Measurements from ENCODE around the gene TSACC.

The TSACC gene

GRCh38 chr1:156384658-156385057 is 46.3 kb downstream of the TSACC start:
- peaks cover 22 to 29% (median 27%) of the 10 kb centered on the region in 5 donors for H3K27me3 ChIP-seq (ENCODE audit: control insufficient read depth in 5 of 5, insufficient read depth in 4 of 5, low read length in 5 of 5)
- H3K36me3 ChIP-seq (ENCODE audit: control insufficient read depth in 5 of 5, insufficient read depth in 5 of 5, low read length in 5 of 5), result no peaks in the 10 kb centered on the region
- H3K4me3 ChIP-seq (ENCODE audit: low read depth in 1 of 5, low read length in 5 of 5), result no peak overlapping the region
- peaks cover 0 to 12% (median 3%) of the 10 kb centered on the region in 5 donors for H3K4me1 ChIP-seq (ENCODE audit: control insufficient read depth in 5 of 5, insufficient read depth in 5 of 5, low read length in 5 of 5)
- H3K9ac ChIP-seq (ENCODE audit: low read length in 5 of 5), result no peak overlapping the region
- no peak overlapping the region for H3K27ac ChIP-seq (ENCODE audit: low read depth, low read length)
- H3K9me3 ChIP-seq (ENCODE audit: control insufficient read depth in 5 of 5, low read length in 5 of 5), result no peaks in the 10 kb centered on the region

- Histone ChIP-seq H3K4me1 (ENCODE audit: control insufficient read depth in 5 of 5, insufficient read depth in 5 of 5, low read length in 5 of 5) (peaks cover 0 to 12% (median 3%) of the 10 kb centered on the region in 5 donors), H3K36me3 (ENCODE audit: control insufficient read depth in 5 of 5, insufficient read depth in 5 of 5, low read length in 5 of 5) (no peaks in the 10 kb centered on the region), H3K27ac (ENCODE audit: low read depth, low read length) (no peak overlapping the region), H3K9me3 (ENCODE audit: control insufficient read depth in 5 of 5, low read length in 5 of 5) (no peaks in the 10 kb centered on the region), H3K27me3 (ENCODE audit: control insufficient read depth in 5 of 5, insufficient read depth in 4 of 5, low read length in 5 of 5) (peaks cover 24 to 38% (median 35%) of the 10 kb centered on the region in 5 donors), H3K4me3 (ENCODE audit: low read depth in 1 of 5, low read length in 5 of 5) (no peak overlapping the region), H3K9ac (ENCODE audit: low read length in 5 of 5) (no peak overlapping the region)
Observed at GRCh38 chr1:156385534-156386031, 47.3 kb downstream of the TSACC start.

- Histone ChIP-seq H3K9me3 (ENCODE audit: control insufficient read depth in 5 of 5, low read length in 5 of 5) (no peaks in the 10 kb centered on the region), H3K4me1 (ENCODE audit: control insufficient read depth in 5 of 5, insufficient read depth in 5 of 5, low read length in 5 of 5) (peaks cover 0 to 12% (median 3%) of the 10 kb centered on the region in 5 donors), H3K27ac (ENCODE audit: low read depth, low read length) (no peak overlapping the region), H3K36me3 (ENCODE audit: control insufficient read depth in 5 of 5, insufficient read depth in 5 of 5, low read length in 5 of 5) (no peaks in the 10 kb centered on the region), H3K9ac (ENCODE audit: low read length in 5 of 5) (no peak overlapping the region), H3K27me3 (ENCODE audit: control insufficient read depth in 5 of 5, insufficient read depth in 4 of 5, low read length in 5 of 5) (peaks cover 24 to 44% (median 38%) of the 10 kb centered on the region in 5 donors), H3K4me3 (ENCODE audit: low read depth in 1 of 5, low read length in 5 of 5) (no peak overlapping the region)
Observed at GRCh38 chr1:156386134-156386901, 48.0 kb downstream of the TSACC start.

- Histone ChIP-seq H3K9ac (ENCODE audit: low read length in 5 of 5) (no peak overlapping the region), H3K36me3 (ENCODE audit: control insufficient read depth in 5 of 5, insufficient read depth in 5 of 5, low read length in 5 of 5) (no peaks in the 10 kb centered on the region), H3K27ac (ENCODE audit: low read depth, low read length) (no peak overlapping the region), H3K4me1 (ENCODE audit: control insufficient read depth in 5 of 5, insufficient read depth in 5 of 5, low read length in 5 of 5) (peaks cover 0 to 12% (median 3%) of the 10 kb centered on the region in 5 donors), H3K27me3 (ENCODE audit: control insufficient read depth in 5 of 5, insufficient read depth in 4 of 5, low read length in 5 of 5) (peaks cover 31 to 50% (median 45%) of the 10 kb centered on the region in 5 donors), H3K9me3 (ENCODE audit: control insufficient read depth in 5 of 5, low read length in 5 of 5) (no peaks in the 10 kb centered on the region), H3K4me3 (ENCODE audit: low read depth in 1 of 5, low read length in 5 of 5) (no peak overlapping the region)
Observed at GRCh38 chr1:156386949-156387869, 48.9 kb downstream of the TSACC start.

DNA sequence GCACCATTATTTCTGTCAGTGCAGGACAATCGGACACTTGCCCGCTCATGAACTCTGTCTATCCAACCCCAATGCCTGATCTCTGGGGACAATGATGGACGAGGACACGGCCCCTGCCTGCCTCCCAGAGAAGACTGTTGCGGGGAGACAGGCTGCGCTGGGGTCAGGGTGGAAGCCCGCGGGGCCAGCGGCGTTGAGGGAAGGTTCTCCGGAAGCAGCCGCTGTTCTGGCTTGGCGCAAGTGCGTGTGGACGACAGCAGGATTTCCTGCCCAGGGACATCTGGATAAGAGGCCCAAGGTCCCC is 49.5 kb downstream of the TSACC start:
- Histone ChIP-seq H3K27ac (ENCODE audit: low read depth, low read length) (no peak overlapping the region), H3K27me3 (ENCODE audit: control insufficient read depth in 5 of 5, insufficient read depth in 4 of 5, low read length in 5 of 5) (peaks cover 31 to 50% (median 48%) of the 10 kb centered on the region in 5 donors), H3K4me1 (ENCODE audit: control insufficient read depth in 5 of 5, insufficient read depth in 5 of 5, low read length in 5 of 5) (peaks cover 0 to 12% (median 3%) of the 10 kb centered on the region in 5 donors), H3K36me3 (ENCODE audit: control insufficient read depth in 5 of 5, insufficient read depth in 5 of 5, low read length in 5 of 5) (no peaks in the 10 kb centered on the region), H3K9me3 (ENCODE audit: control insufficient read depth in 5 of 5, low read length in 5 of 5) (no peaks in the 10 kb centered on the region), H3K9ac (ENCODE audit: low read length in 5 of 5) (no peak overlapping the region), H3K4me3 (ENCODE audit: low read depth in 1 of 5, low read length in 5 of 5) (peak overlapping the region in 1 of 5 donors; percentile 31)

DNA sequence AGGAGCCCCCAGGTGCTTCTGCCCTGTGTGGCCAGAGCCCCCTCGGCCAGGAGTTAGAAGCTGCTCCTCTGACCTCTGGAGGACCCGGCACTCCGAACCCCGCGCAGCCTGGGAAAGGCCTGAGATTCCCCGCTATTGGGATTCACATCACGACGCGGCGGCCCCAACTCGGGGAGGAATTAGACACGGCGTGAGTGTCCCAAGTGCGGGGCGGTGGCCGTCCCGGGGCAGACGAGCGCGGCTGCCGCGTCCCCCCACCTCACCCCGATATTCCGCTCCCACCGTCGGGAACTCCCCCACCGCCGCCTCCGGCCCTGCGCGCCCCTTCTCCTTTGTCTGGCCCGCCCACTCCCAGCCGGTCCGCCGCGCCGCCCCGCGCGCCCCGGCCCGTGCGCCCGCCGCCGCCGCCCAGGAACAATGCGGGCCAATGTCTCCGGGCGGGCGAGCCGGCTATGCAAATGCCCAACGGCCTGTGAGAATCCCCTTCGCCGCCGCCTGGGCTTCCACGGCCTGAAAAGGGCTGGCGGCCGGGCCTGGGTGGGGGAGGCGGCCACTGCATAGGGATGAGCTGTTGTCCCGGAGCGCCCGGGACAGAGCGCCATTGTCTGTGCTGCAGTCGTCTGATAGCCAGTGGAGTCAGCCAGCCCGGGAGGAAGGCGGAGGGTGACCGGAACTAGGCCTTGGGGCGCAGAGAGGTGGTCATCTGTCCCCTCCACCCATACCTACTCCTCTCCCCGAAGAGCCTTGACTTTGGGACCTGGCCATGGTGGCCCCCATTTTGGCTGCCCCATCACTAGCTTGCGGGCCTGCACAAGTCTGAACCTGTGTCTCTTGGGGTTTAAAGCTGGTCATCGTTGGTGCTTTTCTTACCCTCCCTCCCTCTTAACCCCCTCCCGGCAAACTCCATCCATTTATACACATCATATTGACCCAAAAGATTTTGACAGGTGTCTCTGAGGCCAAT is 50.1 kb downstream of the TSACC start:
- Histone ChIP-seq H3K27me3 (ENCODE audit: control insufficient read depth in 5 of 5, insufficient read depth in 4 of 5, low read length in 5 of 5) (peaks cover 31 to 51% (median 48%) of the 10 kb centered on the region in 5 donors), H3K9me3 (ENCODE audit: control insufficient read depth in 5 of 5, low read length in 5 of 5) (no peaks in the 10 kb centered on the region), H3K4me3 (ENCODE audit: low read depth in 1 of 5, low read length in 5 of 5) (peak overlapping the region in 1 of 5 donors; percentile 31), H3K27ac (ENCODE audit: low read depth, low read length) (no peak overlapping the region), H3K36me3 (ENCODE audit: control insufficient read depth in 5 of 5, insufficient read depth in 5 of 5, low read length in 5 of 5) (no peaks in the 10 kb centered on the region), H3K4me1 (ENCODE audit: control insufficient read depth in 5 of 5, insufficient read depth in 5 of 5, low read length in 5 of 5) (peaks cover 0 to 12% (median 3%) of the 10 kb centered on the region in 5 donors), H3K9ac (ENCODE audit: low read length in 5 of 5) (no peak overlapping the region)

- H3K4me1 ChIP-seq (ENCODE audit: control insufficient read depth in 5 of 5, insufficient read depth in 5 of 5, low read length in 5 of 5), result peaks cover 0 to 12% (median 3%) of the 10 kb centered on the region in 5 donors
- no peaks in the 10 kb centered on the region for H3K9me3 ChIP-seq (ENCODE audit: control insufficient read depth in 5 of 5, low read length in 5 of 5)
- H3K9ac ChIP-seq (ENCODE audit: low read length in 5 of 5), result no peak overlapping the region
- no peak overlapping the region for H3K27ac ChIP-seq (ENCODE audit: low read depth, low read length)
- H3K4me3 ChIP-seq (ENCODE audit: low read depth in 1 of 5, low read length in 5 of 5), result no peak overlapping the region
- H3K27me3 ChIP-seq (ENCODE audit: control insufficient read depth in 5 of 5, insufficient read depth in 4 of 5, low read length in 5 of 5), result peaks cover 31 to 51% (median 48%) of the 10 kb centered on the region in 5 donors
- H3K36me3 ChIP-seq (ENCODE audit: control insufficient read depth in 5 of 5, insufficient read depth in 5 of 5, low read length in 5 of 5), result no peaks in the 10 kb centered on the region
Observed at GRCh38 chr1:156389311-156389710, 51.0 kb downstream of the TSACC start.

DNA sequence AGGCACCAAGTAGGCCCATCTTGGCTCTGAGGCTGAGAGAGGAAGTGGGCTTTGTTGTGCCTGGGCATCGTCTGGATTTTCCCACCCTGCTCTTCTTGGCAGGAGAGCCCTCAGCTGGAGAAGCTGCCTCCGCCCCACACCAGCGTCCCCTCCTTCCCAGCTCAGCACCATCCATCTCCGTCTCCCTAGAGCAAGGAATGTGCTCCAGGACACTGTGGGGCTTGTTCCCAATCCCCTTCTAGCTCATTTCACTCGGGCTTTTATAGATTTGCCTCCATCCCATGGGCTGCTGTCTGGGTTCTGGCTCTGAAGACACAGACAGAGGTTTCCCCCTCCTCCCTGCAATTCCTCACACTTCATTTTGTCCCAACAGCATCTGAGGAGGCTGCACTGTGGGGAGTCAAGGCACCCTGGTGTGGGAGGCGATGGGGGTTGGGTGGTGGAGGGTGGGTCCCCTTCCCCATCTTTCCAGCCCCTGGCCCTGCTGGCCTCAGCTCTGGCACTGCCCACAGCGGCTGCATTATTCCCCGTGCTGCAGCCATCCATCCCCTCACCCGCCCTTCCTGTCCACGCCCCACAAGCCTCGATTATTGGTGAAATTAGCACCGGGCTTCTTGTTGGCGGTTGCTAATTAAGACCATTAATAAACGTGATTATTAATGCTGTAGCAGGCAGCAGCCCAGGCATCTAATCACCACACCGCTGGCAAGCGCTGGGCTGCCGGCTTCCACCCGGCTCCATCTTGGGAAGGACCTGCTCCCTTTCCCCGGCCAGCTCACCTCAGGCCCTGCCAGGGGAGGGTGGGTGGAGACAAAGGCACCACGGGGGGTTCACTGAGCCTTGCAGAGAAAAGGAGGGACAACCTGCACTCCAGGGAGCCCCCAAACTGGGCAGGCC is 52.4 kb downstream of the TSACC start:
- no peaks in the 10 kb centered on the region for H3K9me3 ChIP-seq (ENCODE audit: control insufficient read depth in 5 of 5, low read length in 5 of 5)
- no peak overlapping the region for H3K4me3 ChIP-seq (ENCODE audit: low read depth in 1 of 5, low read length in 5 of 5)
- peaks cover 0 to 12% (median 3%) of the 10 kb centered on the region in 5 donors for H3K4me1 ChIP-seq (ENCODE audit: control insufficient read depth in 5 of 5, insufficient read depth in 5 of 5, low read length in 5 of 5)
- no peaks in the 10 kb centered on the region for H3K36me3 ChIP-seq (ENCODE audit: control insufficient read depth in 5 of 5, insufficient read depth in 5 of 5, low read length in 5 of 5)
- no peak overlapping the region for H3K27ac ChIP-seq (ENCODE audit: low read depth, low read length)
- peaks cover 31 to 51% (median 48%) of the 10 kb centered on the region in 5 donors for H3K27me3 ChIP-seq (ENCODE audit: control insufficient read depth in 5 of 5, insufficient read depth in 4 of 5, low read length in 5 of 5)
- no peak overlapping the region for H3K9ac ChIP-seq (ENCODE audit: low read length in 5 of 5)

- H3K4me1 ChIP-seq (ENCODE audit: control insufficient read depth in 5 of 5, insufficient read depth in 5 of 5, low read length in 5 of 5), result peaks cover 0 to 12% (median 3%) of the 10 kb centered on the region in 5 donors
- H3K27me3 ChIP-seq (ENCODE audit: control insufficient read depth in 5 of 5, insufficient read depth in 4 of 5, low read length in 5 of 5), result peaks cover 31 to 49% (median 47%) of the 10 kb centered on the region in 5 donors
- no peak overlapping the region for H3K9ac ChIP-seq (ENCODE audit: low read length in 5 of 5)
Observed at GRCh38 chr1:156391366-156391677, 53.0 kb downstream of the TSACC start.

More at GRCh38 chr1:156391366-156391677, 53.0 kb downstream of the TSACC start:
- Histone ChIP-seq H3K9me3 (ENCODE audit: control insufficient read depth in 5 of 5, low read length in 5 of 5) (no peaks in the 10 kb centered on the region), H3K4me3 (ENCODE audit: low read depth in 1 of 5, low read length in 5 of 5) (no peak overlapping the region), H3K36me3 (ENCODE audit: control insufficient read depth in 5 of 5, insufficient read depth in 5 of 5, low read length in 5 of 5) (no peaks in the 10 kb centered on the region), H3K27ac (ENCODE audit: low read depth, low read length) (no peak overlapping the region)
